GM12873 (cell line): ENCODE measurements around the gene SLC25A21.

Source experiments
- CTCF ChIP-seq: IDR thresholded peaks from 2 replicates; pipeline ENCODE4 v1.5.1; 2012; ENCODE audit warnings: low read depth, mild to moderate bottlenecking, moderate library complexity, low read length, control low read depth; ENCODE audit not compliant: insufficient read depth; ENCODE audit errors: missing control alignments

The SLC25A21 gene

GRCh38 chr14:36979863-36980262, 192.5 kb downstream of the SLC25A21 start:
- no peak for TF ChIP-seq CTCF

- no peak for TF ChIP-seq CTCF
Observed at GRCh38 chr14:36976571-36977023, 195.8 kb downstream of the SLC25A21 start.

- no peak for TF ChIP-seq CTCF
Observed at GRCh38 chr14:36975834-36976233, 196.6 kb downstream of the SLC25A21 start.

GRCh38 chr14:36974985-36975384, 197.4 kb downstream of the SLC25A21 start:
- no peak for TF ChIP-seq CTCF

GRCh38 chr14:36973806-36974442, 198.5 kb downstream of the SLC25A21 start:
- no peak for TF ChIP-seq CTCF

GRCh38 chr14:36971263-36971855, 201.0 kb downstream of the SLC25A21 start:
- TF ChIP-seq CTCF, result no peak

GRCh38 chr14:36967892-36968555, 204.4 kb downstream of the SLC25A21 start:
- TF ChIP-seq CTCF, result no peak
